ENCODE data around the gene OR10A4.
"Not testable (repeated sequence)": the region's sequence is repeated elsewhere in the genome, so short reads cannot be mapped to it uniquely, and the experiment has no call there.

Gene OR10A4

GRCh38 chr11:6875761-6876160 lies 664 bp upstream of the OR10A4 start:
- TF ChIP-seq ZFX (IDR thresholded peaks at IDR 0.05; ENCODE audit: borderline replicate concordance) (no peak), CTCF (IDR thresholded peaks at IDR 0.05) (no peak)

GRCh38 chr11:6876914-6877313 lies 489 bp downstream of the OR10A4 start:
- H3K27ac ChIP-seq: no peak overlapping the region
- no peak for TF ChIP-seq CTCF (IDR thresholded peaks at IDR 0.05)
- no peak for TF ChIP-seq ZFX (IDR thresholded peaks at IDR 0.05; ENCODE audit: borderline replicate concordance)

More at GRCh38 chr11:6875761-6876160, 664 bp upstream of the OR10A4 start:
- no peak overlapping the region for H3K27ac ChIP-seq

- H3K27ac ChIP-seq: no peak overlapping the region
- TF ChIP-seq ZFX (IDR thresholded peaks at IDR 0.05; ENCODE audit: borderline replicate concordance) (no peak), CTCF (IDR thresholded peaks at IDR 0.05) (no peak)
Measured at GRCh38 chr11:6882751-6883150, 6.3 kb downstream of the OR10A4 start.

GRCh38 chr11:6887711-6888110 lies 11.3 kb downstream of the OR10A4 start:
- not testable (repeated sequence) for H3K27ac ChIP-seq

GRCh38 chr11:6888830-6889229 lies 12.4 kb downstream of the OR10A4 start:
- H3K27ac ChIP-seq: no peak overlapping the region
- TF ChIP-seq ZFX (IDR thresholded peaks at IDR 0.05; ENCODE audit: borderline replicate concordance) (no peak), CTCF (IDR thresholded peaks at IDR 0.05) (no peak)

- TF ChIP-seq ZFX (IDR thresholded peaks at IDR 0.05; ENCODE audit: borderline replicate concordance): no peak
- no peak for TF ChIP-seq CTCF (IDR thresholded peaks at IDR 0.05)
Measured at GRCh38 chr11:6889835-6890234, 13.4 kb downstream of the OR10A4 start.

GRCh38 chr11:6892400-6892799 lies 16.0 kb downstream of the OR10A4 start, which contains the start of gene OR2D2:
TSS of gene OR2D2 (minus strand) at chr11:6892500. CDS start at chr11:6892500, 0 bp downstream.
- TF ChIP-seq CTCF (IDR thresholded peaks at IDR 0.05): no peak
- no peak for TF ChIP-seq ZFX (IDR thresholded peaks at IDR 0.05; ENCODE audit: borderline replicate concordance)

More at GRCh38 chr11:6889835-6890234, 13.4 kb downstream of the OR10A4 start:
- H3K27ac ChIP-seq: no peak overlapping the region

GRCh38 chr11:6894097-6894496 lies 17.7 kb downstream of the OR10A4 start:
- TF ChIP-seq CTCF (IDR thresholded peaks at IDR 0.05): no peak
- TF ChIP-seq ZFX (IDR thresholded peaks at IDR 0.05; ENCODE audit: borderline replicate concordance): no peak
- H3K27ac ChIP-seq: no peak overlapping the region

More at GRCh38 chr11:6892400-6892799, 16.0 kb downstream of the OR10A4 start, which contains the start of gene OR2D2:
- no peak within 1 kb of the TSS for H3K27ac ChIP-seq
